ENCODE data around the gene MYOD1.

MYOD1 gene

DNA sequence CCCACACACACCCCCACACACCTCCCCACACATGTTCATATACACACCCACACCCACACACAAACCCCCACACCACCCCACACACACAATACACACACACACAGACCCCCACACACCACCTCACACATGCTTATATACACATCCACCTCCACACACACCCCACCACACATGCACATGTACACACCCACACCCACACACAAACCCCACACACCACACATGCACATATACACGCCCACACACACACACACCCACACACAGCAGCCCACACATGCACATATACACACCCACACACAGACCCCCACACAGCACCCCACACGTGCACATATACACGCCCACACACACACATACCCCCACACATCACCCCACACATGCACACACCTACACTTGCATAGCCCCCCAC is 44.3 kb downstream of the MYOD1 start:
- in situ Hi-C loops (cut with HindIII; ENCODE audit: low sequenced_read_pairs), result no loop called here
- H3K4me3 ChIP-seq (ENCODE audit: low read depth, low read length), result no peak overlapping the region
- DNase-seq (ENCODE audit: low read depth, low spot score), result no peak
- TF ChIP-seq, protein P1, sequence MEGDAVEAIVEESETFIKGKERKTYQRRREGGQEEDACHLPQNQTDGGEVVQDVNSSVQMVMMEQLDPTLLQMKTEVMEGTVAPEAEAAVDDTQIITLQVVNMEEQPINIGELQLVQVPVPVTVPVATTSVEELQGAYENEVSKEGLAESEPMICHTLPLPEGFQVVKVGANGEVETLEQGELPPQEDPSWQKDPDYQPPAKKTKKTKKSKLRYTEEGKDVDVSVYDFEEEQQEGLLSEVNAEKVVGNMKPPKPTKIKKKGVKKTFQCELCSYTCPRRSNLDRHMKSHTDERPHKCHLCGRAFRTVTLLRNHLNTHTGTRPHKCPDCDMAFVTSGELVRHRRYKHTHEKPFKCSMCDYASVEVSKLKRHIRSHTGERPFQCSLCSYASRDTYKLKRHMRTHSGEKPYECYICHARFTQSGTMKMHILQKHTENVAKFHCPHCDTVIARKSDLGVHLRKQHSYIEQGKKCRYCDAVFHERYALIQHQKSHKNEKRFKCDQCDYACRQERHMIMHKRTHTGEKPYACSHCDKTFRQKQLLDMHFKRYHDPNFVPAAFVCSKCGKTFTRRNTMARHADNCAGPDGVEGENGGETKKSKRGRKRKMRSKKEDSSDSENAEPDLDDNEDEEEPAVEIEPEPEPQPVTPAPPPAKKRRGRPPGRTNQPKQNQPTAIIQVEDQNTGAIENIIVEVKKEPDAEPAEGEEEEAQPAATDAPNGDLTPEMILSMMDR (IDR thresholded peaks at IDR 0.05; ENCODE audit: low read depth, low read length), result no peak

DNA sequence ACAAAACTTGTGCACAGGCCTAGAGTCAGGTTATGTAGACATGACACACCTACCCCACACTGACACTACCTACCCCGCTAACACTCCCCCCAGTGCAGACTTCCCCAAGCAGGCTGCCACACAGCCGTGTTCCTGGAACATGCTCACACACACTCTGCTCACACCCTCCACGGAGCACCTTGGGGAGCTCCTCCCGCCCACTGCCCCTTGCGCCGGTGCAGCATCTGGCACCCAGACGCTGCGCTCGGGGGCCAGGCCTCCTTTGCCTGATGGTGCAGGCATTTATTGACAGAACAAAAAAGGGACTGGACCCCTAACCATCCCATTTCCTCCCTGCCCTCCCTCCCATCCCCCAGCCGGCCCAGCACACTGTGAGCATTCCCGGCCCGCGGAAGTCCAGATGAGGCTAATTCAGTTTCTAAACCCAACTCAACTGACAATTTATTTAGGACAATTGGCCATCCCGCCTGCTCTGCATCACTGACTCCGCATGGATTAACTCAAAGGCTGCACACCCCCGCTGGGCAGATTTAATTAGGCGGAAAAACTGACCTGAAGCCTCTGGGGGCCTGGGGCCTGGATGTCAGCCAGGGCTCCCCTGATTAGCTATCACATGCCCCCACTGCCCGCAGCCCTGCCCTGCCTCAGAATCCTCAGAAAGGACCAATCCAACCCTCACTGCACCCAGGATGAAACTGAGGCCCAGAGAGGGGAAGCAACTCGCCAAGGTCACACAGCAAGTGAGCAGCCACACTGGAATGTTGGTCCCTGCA is 45.3 kb downstream of the MYOD1 start:
- DNase-seq (ENCODE audit: low read depth, low spot score), result no peak
- no peak overlapping the region for H3K4me3 ChIP-seq (ENCODE audit: low read depth, low read length)
- in situ Hi-C loops (cut with HindIII; ENCODE audit: low sequenced_read_pairs), result no loop called here
- TF ChIP-seq, protein P1 (IDR thresholded peaks at IDR 0.05; ENCODE audit: low read depth, low read length), result no peak

DNA sequence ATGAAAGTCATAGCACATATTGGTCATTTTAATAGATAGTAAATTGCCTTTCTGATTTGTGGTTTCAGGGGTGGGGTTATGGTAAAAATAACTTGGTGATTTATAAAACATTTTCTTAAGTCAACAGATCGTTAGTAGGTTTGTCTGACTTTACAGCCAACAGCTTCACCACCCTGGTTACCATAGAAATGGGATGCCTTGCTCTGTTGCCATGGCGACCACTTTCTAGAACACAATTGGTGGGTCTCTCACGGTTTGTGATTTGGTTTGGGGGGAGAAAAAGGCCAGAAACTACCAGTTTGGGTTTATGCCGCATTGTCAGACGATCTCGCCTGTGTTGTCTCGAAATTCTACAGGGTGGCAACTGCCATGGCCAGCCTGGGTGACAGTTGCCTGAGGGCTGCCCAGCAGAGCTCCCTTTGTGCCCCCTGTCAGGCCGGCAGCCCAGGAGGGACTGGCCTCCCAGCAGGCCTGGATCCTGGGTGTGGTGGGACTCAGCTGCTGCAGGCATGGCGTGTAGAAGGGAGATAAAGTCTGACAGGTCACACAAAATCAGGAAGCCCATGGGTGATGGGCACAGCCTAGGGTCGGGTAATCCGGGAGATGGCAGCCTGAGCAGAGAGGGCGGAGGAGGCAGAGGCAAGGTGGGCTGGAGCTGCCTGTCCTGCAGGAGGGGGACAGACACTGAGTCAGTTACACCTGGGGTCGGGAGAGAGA is 46.1 kb downstream of the MYOD1 start:
- DNase-seq (ENCODE audit: low read depth, low spot score), result no peak
- H3K4me3 ChIP-seq (ENCODE audit: low read depth, low read length), result no peak overlapping the region
- in situ Hi-C loops (cut with HindIII; ENCODE audit: low sequenced_read_pairs), result no loop called here
- TF ChIP-seq, protein P1 (IDR thresholded peaks at IDR 0.05; ENCODE audit: low read depth, low read length), result no peak

DNA sequence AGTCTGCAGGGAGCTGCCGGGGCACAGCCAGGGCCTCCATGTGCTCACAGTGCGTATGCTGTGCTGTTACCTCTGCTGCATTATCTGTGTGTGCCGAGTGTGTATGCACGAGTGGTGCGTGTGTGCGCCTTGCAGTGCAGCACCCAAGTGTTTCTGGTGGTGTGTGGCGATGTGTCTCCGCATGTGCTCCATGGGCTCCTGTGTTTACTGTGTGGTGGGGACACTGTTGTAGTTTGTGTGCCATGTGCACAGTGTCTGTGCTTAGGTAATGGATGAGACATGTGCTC is 46.6 kb downstream of the MYOD1 start:
- in situ Hi-C loops (cut with HindIII; ENCODE audit: low sequenced_read_pairs), result no loop called here
- DNase-seq (ENCODE audit: low read depth, low spot score), result no peak
- no peak overlapping the region for H3K4me3 ChIP-seq (ENCODE audit: low read depth, low read length)
- TF ChIP-seq, protein P1 (IDR thresholded peaks at IDR 0.05; ENCODE audit: low read depth, low read length), result no peak

DNA sequence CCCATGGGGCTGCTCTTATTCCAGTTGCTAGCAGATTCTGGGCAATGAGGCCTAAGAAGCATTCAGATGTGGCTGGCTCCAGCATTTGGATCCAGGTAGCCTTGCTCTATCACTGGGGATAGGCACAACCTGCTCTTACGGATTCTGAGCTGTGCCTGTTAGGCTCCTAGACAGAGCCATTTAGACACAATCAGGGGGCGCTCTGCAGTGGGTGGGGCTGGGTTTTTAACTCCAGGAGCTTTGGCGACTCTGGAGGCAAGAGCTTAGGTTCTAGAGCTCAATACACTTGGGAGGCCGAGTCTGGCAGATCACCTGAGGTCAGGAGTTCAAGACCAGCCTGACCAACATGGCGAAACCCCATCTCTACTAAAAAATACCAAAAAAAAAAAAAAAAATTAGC is 47.2 kb downstream of the MYOD1 start:
- no peak overlapping the region for H3K4me3 ChIP-seq (ENCODE audit: low read depth, low read length)
- in situ Hi-C loops (cut with HindIII; ENCODE audit: low sequenced_read_pairs), result no loop called here
- DNase-seq (ENCODE audit: low read depth, low spot score), result no peak
- TF ChIP-seq, protein P1 (IDR thresholded peaks at IDR 0.05; ENCODE audit: low read depth, low read length), result no peak

DNA sequence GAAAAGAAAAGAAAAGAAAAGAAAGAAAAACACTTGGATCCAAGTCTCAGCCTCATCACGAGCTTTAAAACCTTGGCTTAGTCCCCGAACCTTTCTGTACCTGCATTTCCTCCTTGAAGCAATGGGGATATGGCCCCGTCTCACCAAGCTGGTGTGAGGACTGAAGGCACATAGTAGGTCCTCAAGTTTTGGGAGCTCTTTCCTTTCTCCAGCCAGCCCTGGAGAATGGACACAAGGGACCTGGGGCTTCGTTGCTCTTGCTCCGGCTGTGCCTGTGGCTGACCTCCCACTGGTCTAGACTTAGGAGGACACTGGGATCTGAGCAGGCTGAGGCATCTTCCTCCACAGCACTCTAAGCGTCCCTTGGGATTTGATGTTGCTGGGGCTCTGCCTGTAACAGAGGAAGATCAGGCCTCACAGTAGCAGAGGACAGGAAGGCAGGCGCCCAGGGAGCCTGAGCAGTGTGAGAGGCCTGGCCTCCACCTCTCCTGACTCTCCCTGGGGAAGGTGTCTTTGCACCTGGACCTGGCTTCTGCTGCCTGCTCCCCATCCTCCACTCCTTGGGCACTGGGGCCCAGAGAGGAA is 48.0 kb downstream of the MYOD1 start:
- DNase-seq (ENCODE audit: low read depth, low spot score), result no peak
- TF ChIP-seq, protein P1 (IDR thresholded peaks at IDR 0.05; ENCODE audit: low read depth, low read length), result no peak
- no peak overlapping the region for H3K4me3 ChIP-seq (ENCODE audit: low read depth, low read length)
- in situ Hi-C loops (cut with HindIII; ENCODE audit: low sequenced_read_pairs), result no loop called here

Measured in astrocyte of the spinal cord (primary cell).